ENCODE results near the gene ZIM2. TPM values are rescaled to one million over a fixed set of nuclear protein-coding genes. Genes with fewer than 3 reads are reported as not detected.

ZIM2 gene
- total RNA-seq, 1 experiment from 2014 or later: not detected

- no peak for TF ChIP-seq GRHL2 (CRISPR knock-in tag; IDR thresholded peaks at IDR 0.05; ENCODE audit: insufficient replicate concordance, severe bottlenecking)
- no peak for TF ChIP-seq ZNF416 (CRISPR knock-in tag; IDR thresholded peaks at IDR 0.05)
- no peak for TF ChIP-seq CDX4 (CRISPR knock-in tag; IDR thresholded peaks at IDR 0.05; ENCODE audit: borderline replicate concordance)
- TF ChIP-seq ATF2 (CRISPR knock-in tag; IDR thresholded peaks at IDR 0.05; ENCODE audit: borderline replicate concordance, low read depth): no peak
- TF ChIP-seq EMX1 (CRISPR knock-in tag; IDR thresholded peaks at IDR 0.05): no peak
- no peak for TF ChIP-seq ZNF263 (CRISPR knock-in tag; IDR thresholded peaks at IDR 0.05; ENCODE audit: low read depth)
- TF ChIP-seq HMGA2 (CRISPR knock-in tag; IDR thresholded peaks at IDR 0.05): no peak
- no peak for TF ChIP-seq JUN (CRISPR knock-in tag; IDR thresholded peaks at IDR 0.05)
- TF ChIP-seq TCF7 (CRISPR knock-in tag; IDR thresholded peaks at IDR 0.05; ENCODE audit: low read depth): no peak
- no peak for TF ChIP-seq ZNF396 (CRISPR knock-in tag; IDR thresholded peaks at IDR 0.05; ENCODE audit: borderline replicate concordance)
- no peak for TF ChIP-seq CTCF (IDR thresholded peaks at IDR 0.05)
- TF ChIP-seq ZBTB21 (CRISPR knock-in tag; IDR thresholded peaks at IDR 0.05; ENCODE audit: borderline replicate concordance): no peak
- no peak for TF ChIP-seq NR1H2 (CRISPR knock-in tag; IDR thresholded peaks at IDR 0.05)
- TF ChIP-seq ELF4 (CRISPR knock-in tag; IDR thresholded peaks at IDR 0.05; ENCODE audit: low read depth): no peak
- Mint-ChIP-seq H3K27me3 (ENCODE audit: low read depth) (peaks cover 7% of the 10 kb centered on the region; the same call in 1 of the 2 replicates), H3K9me3 (peaks cover 91% of the 10 kb centered on the region), H3K4me3 (no peak overlapping the region), H3K4me1 (no peaks in the 10 kb centered on the region), H3K36me3 (peaks cover 81% of the 10 kb centered on the region), H3K27ac (no peak overlapping the region)
- DNase-seq (ENCODE audit: low spot score) (no peak), ATAC-seq (no peak)
- ChIA-PET POLR2A (no interaction called here), CTCF (no interaction called here)
Observed at GRCh38 chr19:56827708-56828107, 12.8 kb downstream of the ZIM2 start.

- Mint-ChIP-seq H3K4me1 (no peaks in the 10 kb centered on the region), H3K27me3 (ENCODE audit: low read depth) (peaks cover 15% of the 10 kb centered on the region; the same call in 1 of the 2 replicates), H3K36me3 (peaks cover 91% of the 10 kb centered on the region), H3K27ac (no peak overlapping the region), H3K4me3 (no peak overlapping the region), H3K9me3 (peaks cover 93% of the 10 kb centered on the region)
- ChIA-PET CTCF (no interaction called here), POLR2A (no interaction called here)
- ATAC-seq (no peak), DNase-seq (ENCODE audit: low spot score) (no peak)
- no peak for TF ChIP-seq ELF4 (CRISPR knock-in tag; IDR thresholded peaks at IDR 0.05; ENCODE audit: low read depth)
- TF ChIP-seq E2F4 (CRISPR knock-in tag; IDR thresholded peaks at IDR 0.05; ENCODE audit: borderline replicate concordance, low read depth): no peak
- no peak for TF ChIP-seq FOXJ3 (CRISPR knock-in tag; IDR thresholded peaks at IDR 0.05; ENCODE audit: borderline replicate concordance)
- no peak for TF ChIP-seq RELA (CRISPR knock-in tag; IDR thresholded peaks at IDR 0.05; ENCODE audit: borderline replicate concordance)
- TF ChIP-seq FOXP1 (CRISPR knock-in tag; IDR thresholded peaks at IDR 0.05; ENCODE audit: borderline replicate concordance): no peak
Observed at GRCh38 chr19:56823956-56824355, 16.6 kb downstream of the ZIM2 start.

- Mint-ChIP-seq H3K9me3 (peaks cover 94% of the 10 kb centered on the region), H3K27ac (no peak overlapping the region), H3K4me1 (no peaks in the 10 kb centered on the region), H3K4me3 (no peak overlapping the region), H3K36me3 (peaks cover 92% of the 10 kb centered on the region), H3K27me3 (ENCODE audit: low read depth) (peaks cover 18% of the 10 kb centered on the region; the same call in 1 of the 2 replicates)
- POLR2A ChIA-PET: no interaction called here
- ATAC-seq: no peak
- DNase-seq (ENCODE audit: low spot score): no peak
- CTCF ChIA-PET: no interaction called here
- TF ChIP-seq CDX4 (CRISPR knock-in tag; IDR thresholded peaks at IDR 0.05; ENCODE audit: borderline replicate concordance) (no peak), ETV6 (CRISPR knock-in tag; IDR thresholded peaks at IDR 0.05) (no peak), IRF1 (CRISPR knock-in tag; IDR thresholded peaks at IDR 0.05) (no peak), NFE2L1 (CRISPR knock-in tag; IDR thresholded peaks at IDR 0.05) (no peak), CBFB (CRISPR knock-in tag; IDR thresholded peaks at IDR 0.05; ENCODE audit: low read depth) (no peak), CTCF (IDR thresholded peaks at IDR 0.05) (no peak)
Observed at GRCh38 chr19:56823417-56823816, 17.1 kb downstream of the ZIM2 start.
